ENCODE measurements around the gene INF2. TPM values are rescaled to one million over a fixed set of nuclear protein-coding genes. Genes with fewer than 3 reads are reported as not detected.
A peak's percentile ranks its signal among the peaks of the same experiment; 100 is the strongest.

The INF2 gene
- total RNA-seq, 1 experiment from 2014 or later = 58.3 TPM

DNA sequence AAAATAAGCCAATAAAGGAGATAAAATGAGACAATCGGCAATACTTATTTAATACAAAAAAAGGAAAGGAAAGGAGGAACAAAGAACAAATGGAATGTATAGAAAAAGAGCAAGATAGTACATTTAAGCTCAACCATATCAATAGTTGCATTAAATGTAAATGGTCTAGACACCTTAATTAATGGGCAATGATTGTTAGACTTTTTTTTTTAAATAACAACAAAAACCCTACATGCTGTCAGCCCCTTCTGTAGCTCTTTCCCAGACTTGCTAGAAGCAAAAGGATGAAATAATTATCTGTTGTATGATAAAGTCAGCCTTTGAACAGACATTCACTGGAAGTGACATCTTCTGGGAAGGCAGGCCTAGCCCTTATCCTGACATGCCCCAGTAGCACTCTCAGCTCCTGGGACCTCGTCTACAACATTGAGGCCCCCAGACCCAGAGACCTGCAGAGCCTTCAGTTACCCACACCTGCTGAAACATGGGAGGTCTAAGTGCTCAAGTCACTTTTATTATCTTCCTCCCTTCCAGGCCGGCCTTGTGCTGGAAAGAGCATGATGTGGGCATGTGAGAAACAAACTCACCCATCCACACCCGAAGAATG, 76.9 kb downstream of the INF2 start:
- Mint-ChIP-seq H3K36me3 (ENCODE audit: insufficient read depth in 1 of 3, low read depth in 3 of 3) (peaks cover 22 to 47% (median 43%) of the 10 kb centered on the region in 3 experiments), H3K4me1 (peaks cover 17 to 21% of the 10 kb centered on the region in 2 experiments), H3K27me3 (ENCODE audit: low read depth) (no peaks in the 10 kb centered on the region; the same call in 1 of the 2 replicates), H3K9me3 (peaks cover 10 to 12% of the 10 kb centered on the region in 2 experiments), H3K4me3 (peak overlapping the region in 1 of 2 experiments; percentile 34; a peak in 4 of 5 replicates), H3K27ac (peak overlapping the region in 1 of 3 experiments; percentile 80; a peak in 1 of 7 replicates)
- Histone ChIP-seq H2BK20ac (ENCODE audit: low read depth, low read length, poor library complexity, severe bottlenecking) (no peak overlapping the region), H3K4me1 (ENCODE audit: insufficient read depth, low read length) (no peaks in the 10 kb centered on the region), H2BK5ac (ENCODE audit: insufficient read length, low read length) (no peak overlapping the region), H4K91ac (ENCODE audit: insufficient read length, low read depth, low read length) (no peak overlapping the region), H3K23me2 (ENCODE audit: insufficient read length, low read depth, low read length, poor library complexity, severe bottlenecking) (peaks cover 2% of the 10 kb centered on the region), H2BK15ac (ENCODE audit: low read depth, low read length) (no peak overlapping the region), H3K79me1 (ENCODE audit: insufficient read depth, low read depth, low read length, poor library complexity, severe bottlenecking) (no peaks in the 10 kb centered on the region), H3K9me3 (ENCODE audit: control insufficient read depth, low read depth, low read length) (no peaks in the 10 kb centered on the region), H3K27me3 (ENCODE audit: insufficient read depth, low read length) (no peaks in the 10 kb centered on the region), H3K23ac (ENCODE audit: insufficient read length, low read depth, low read length) (no peak overlapping the region), H4K8ac (replicated peaks; ENCODE audit: insufficient read length, low read depth, low read length) (no peak overlapping the region), H3K4me2 (ENCODE audit: insufficient read depth, insufficient read length, low read length) (no peak overlapping the region), H4K20me1 (ENCODE audit: control insufficient read depth, insufficient read depth, insufficient read length) (no peaks in the 10 kb centered on the region), H2BK120ac (ENCODE audit: low read depth, low read length, poor library complexity, severe bottlenecking) (no peak overlapping the region), H3K56ac (ENCODE audit: insufficient read length, low read depth, low read length) (no peak overlapping the region), H3K27ac (ENCODE audit: insufficient read length, low read depth, low read length) (no peak overlapping the region), H3K79me2 (ENCODE audit: insufficient read depth, low read length) (no peaks in the 10 kb centered on the region; the same call in 1 of the 2 replicates), H4K5ac (ENCODE audit: insufficient read length, low read depth, low read length) (no peak overlapping the region), H3K9ac (ENCODE audit: extremely low read depth, insufficient read length, low read length) (no peak overlapping the region), H2AK5ac (ENCODE audit: insufficient read length, low read length) (no peak overlapping the region), H2BK12ac (ENCODE audit: insufficient read length, low read depth, low read length) (no peak overlapping the region), H3T11ph (ENCODE audit: low read length) (no peak overlapping the region), H3K14ac (ENCODE audit: insufficient read depth, low read length) (no peak overlapping the region), H2AFZ (ENCODE audit: low read length) (no peak overlapping the region), H3K18ac (ENCODE audit: insufficient read length, low read depth, low read length) (no peak overlapping the region), H3K4ac (ENCODE audit: low read depth, low read length) (no peak overlapping the region)
- no peak for DNase-seq
- no CpG with 5 or more reads among the region's 4 CpGs for WGBS (ENCODE audit: extremely low coverage, insufficient read length, low lambda C conversion rate)
- TF ChIP-seq, protein P1, sequence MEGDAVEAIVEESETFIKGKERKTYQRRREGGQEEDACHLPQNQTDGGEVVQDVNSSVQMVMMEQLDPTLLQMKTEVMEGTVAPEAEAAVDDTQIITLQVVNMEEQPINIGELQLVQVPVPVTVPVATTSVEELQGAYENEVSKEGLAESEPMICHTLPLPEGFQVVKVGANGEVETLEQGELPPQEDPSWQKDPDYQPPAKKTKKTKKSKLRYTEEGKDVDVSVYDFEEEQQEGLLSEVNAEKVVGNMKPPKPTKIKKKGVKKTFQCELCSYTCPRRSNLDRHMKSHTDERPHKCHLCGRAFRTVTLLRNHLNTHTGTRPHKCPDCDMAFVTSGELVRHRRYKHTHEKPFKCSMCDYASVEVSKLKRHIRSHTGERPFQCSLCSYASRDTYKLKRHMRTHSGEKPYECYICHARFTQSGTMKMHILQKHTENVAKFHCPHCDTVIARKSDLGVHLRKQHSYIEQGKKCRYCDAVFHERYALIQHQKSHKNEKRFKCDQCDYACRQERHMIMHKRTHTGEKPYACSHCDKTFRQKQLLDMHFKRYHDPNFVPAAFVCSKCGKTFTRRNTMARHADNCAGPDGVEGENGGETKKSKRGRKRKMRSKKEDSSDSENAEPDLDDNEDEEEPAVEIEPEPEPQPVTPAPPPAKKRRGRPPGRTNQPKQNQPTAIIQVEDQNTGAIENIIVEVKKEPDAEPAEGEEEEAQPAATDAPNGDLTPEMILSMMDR (conservative IDR thresholded peaks at IDR 0.05) = no peak

All from H9 (cell line).